HepG2 (cell line): Measurements from ENCODE around the gene RTN4. TPM values are rescaled to one million over a fixed set of nuclear protein-coding genes. Genes with fewer than 3 reads are reported as not detected.

Experiments used
- ATAD3A ChIP-seq: sonication (generic); formaldehyde crosslinking; IDR thresholded peaks from 2 replicates; pipeline ENCODE4 v1.4.0; 2020; ENCODE audit warnings: missing genetic modification reagents
- BHLHE40 ChIP-seq: IDR thresholded peaks from 2 replicates; pipeline ENCODE4 v1.6.1; 2011; ENCODE audit warnings: low read length, improper control_type of control experiment
- FOXP4 ChIP-seq: sonication (generic); formaldehyde crosslinking; IDR thresholded peaks from 2 replicates; pipeline ENCODE4 v1.4.0; 2020; ENCODE audit warnings: missing genetic modification reagents
- HOXA9 ChIP-seq: sonication (generic); formaldehyde crosslinking; IDR thresholded peaks from 2 replicates; pipeline ENCODE4 v1.8.1; 2022; ENCODE audit warnings: missing genetic modification reagents, mild to moderate bottlenecking, moderate library complexity, borderline replicate concordance
- JARID2 ChIP-seq: sonication (generic); formaldehyde crosslinking; IDR thresholded peaks from 2 replicates; pipeline ENCODE4 v1.8.1; 2023; ENCODE audit warnings: missing genetic modification reagents, inconsistent platforms; ENCODE audit not compliant: insufficient replicate concordance
- MIXL1 ChIP-seq: IDR thresholded peaks from 2 replicates; pipeline ENCODE4 v1.6.1; 2016
- NR1H2 ChIP-seq: sonication (generic); formaldehyde crosslinking; IDR thresholded peaks from 2 replicates; pipeline ENCODE4 v1.8.1; 2022; ENCODE audit warnings: low read depth, missing genetic modification reagents, borderline replicate concordance
- PHB2 ChIP-seq: fragments of 450-650 bp; IDR thresholded peaks from 2 replicates; pipeline ENCODE4 v1.6.1; 2018; ENCODE audit not compliant: partially characterized antibody
- PLRG1 ChIP-seq: fragments of 450-650 bp; conservative IDR thresholded peaks from 2 replicates; pipeline ENCODE4 v1.6.1; 2016
- POLR2G ChIP-seq: fragments of 200-400 bp; formaldehyde crosslinking; IDR thresholded peaks from 2 replicates; pipeline ENCODE4 v1.6.1; 2018; ENCODE audit warnings: mild to moderate bottlenecking, low read depth, low read length, moderate library complexity
- PTBP1 ChIP-seq: fragments of 200-400 bp; formaldehyde crosslinking; IDR thresholded peaks from 2 replicates; pipeline ENCODE4 v1.6.1; 2018; ENCODE audit warnings: low read length, low read depth; ENCODE audit not compliant: poor library complexity, severe bottlenecking
- RBM22 ChIP-seq: fragments of 200-400 bp; formaldehyde crosslinking; optimal IDR thresholded peaks from 2 replicates; pipeline ENCODE3; 2017; ENCODE audit warnings: mild to moderate bottlenecking, low read length, moderate library complexity
- RORA ChIP-seq: sonication (generic); formaldehyde crosslinking; IDR thresholded peaks from 2 replicates; pipeline ENCODE4 v1.5.0; 2020; ENCODE audit warnings: mild to moderate bottlenecking, missing genetic modification reagents, moderate library complexity
- SMYD3 ChIP-seq: sonication (generic); formaldehyde crosslinking; IDR thresholded peaks from 2 replicates; pipeline ENCODE4 v1.8.1; 2023; ENCODE audit warnings: mild to moderate bottlenecking, missing genetic modification reagents
- ZBTB25 ChIP-seq: IDR thresholded peaks from 2 replicates; pipeline ENCODE4 v1.6.1; 2018; ENCODE audit warnings: missing genetic modification reagents
- ZNF142 ChIP-seq: sonication (generic); formaldehyde crosslinking; IDR thresholded peaks from 2 replicates; pipeline ENCODE4 v1.4.0; 2020; ENCODE audit warnings: missing genetic modification reagents
- ZNF317 ChIP-seq: sonication (generic); formaldehyde crosslinking; IDR thresholded peaks from 2 replicates; pipeline ENCODE4 v1.5.0; 2020; ENCODE audit warnings: mild to moderate bottlenecking, missing genetic modification reagents
- ZNF556 ChIP-seq: sonication (generic); formaldehyde crosslinking; IDR thresholded peaks from 2 replicates; pipeline ENCODE4 v1.4.0; 2020; ENCODE audit warnings: mild to moderate bottlenecking, missing genetic modification reagents, borderline replicate concordance
- ZNF615 ChIP-seq: sonication (generic); formaldehyde crosslinking; IDR thresholded peaks from 2 replicates; pipeline ENCODE4 v1.5.0; 2020; ENCODE audit warnings: mild to moderate bottlenecking, missing genetic modification reagents, borderline replicate concordance
- polyA plus RNA-seq, 8 experiments: library from polyadenylated mRNA; depleted of rRNA in 3 of 8; stranded (reverse) in 7 of 8; unstranded in 1 of 8; fragments of >200 nt; fragmentation: Illumina TruSeq in 4 of 8; extraction: Trizol in 4 of 8; gene quantifications; 2 replicates each; pipeline versions ENCODE4 v1.2.1 to v1.2.3, GENCODE V29; 2011 to 2016; ENCODE audit warnings: low read depth in 4 of 8, missing spikeins in 1 of 8, mixed read lengths in 1 of 8; ENCODE audit not compliant: insufficient read depth in 1 of 8
- total RNA-seq, 5 experiments: library from RNA; depleted of rRNA; stranded (reverse); fragments of >200 nt; fragmentation: Illumina TruSeq; extraction: Trizol; gene quantifications; 2 replicates each; pipeline ENCODE4 v1.2.3, GENCODE V29; 2016; ENCODE audit warnings: low read depth in 1 of 5

Gene RTN4
- total and polyA plus RNA-seq, 2 of the 13 experiments (the other 11 are each of a cell fraction or from before 2014, with no cell fraction given), result 98.4 to 133 TPM

GRCh38 chr2:55050100-55050994 is at the start of gene RTN4 (continued):
- peak; percentile 30; the same call in 1 of the 2 replicates for TF ChIP-seq HOXA9
- peak; percentile 82; the same call in 1 of the 2 replicates for TF ChIP-seq ZNF142 (CRISPR knock-in tag)
- TF ChIP-seq PHB2, result no peak
- TF ChIP-seq ZNF615 (CRISPR knock-in tag), result no peak
- TF ChIP-seq PTBP1, result no peak
- TF ChIP-seq ZNF556 (CRISPR knock-in tag), result no peak; the same call in 1 of the 2 replicates
- peak; percentile 15 for TF ChIP-seq RBM22
- no peak for TF ChIP-seq RORA (CRISPR knock-in tag)
- no peak for TF ChIP-seq ZNF317
- no peak for TF ChIP-seq ATAD3A
- peak; percentile 53; the same call in 1 of the 2 replicates for TF ChIP-seq BHLHE40
- TF ChIP-seq SMYD3 (CRISPR knock-in tag), result 0 out of 2 replicates have a peak, but pooled peaks have one; percentile 51
- TF ChIP-seq MIXL1 (CRISPR knock-in tag), result no peak
- peak; percentile 91 for TF ChIP-seq POLR2G
- no peak for TF ChIP-seq JARID2
- no peak for TF ChIP-seq PLRG1
- TF ChIP-seq NR1H2 (CRISPR knock-in tag), result no peak
- peak; percentile 27; the same call in 1 of the 2 replicates for TF ChIP-seq FOXP4 (CRISPR knock-in tag)
- peak; percentile 94 for TF ChIP-seq ZBTB25 (CRISPR knock-in tag)
